Stimulated activated CD4-positive, alpha-beta T cell treated with anti-CD3 and anti-CD28 coated beads, Interleukin-2, amount 100 ng/mL, for 4 hours (primary cell): ENCODE measurements around the gene TRMT61A.
A peak's percentile ranks its signal among the peaks of the same experiment; 100 is the strongest.
"Not testable (repeated sequence)": the region's sequence is repeated elsewhere in the genome, so short reads cannot be mapped to it uniquely, and the experiment has no call there.

Source experiments
- DNase-seq: peaks from one replicate; pipeline ENCODE4 v3.0.0-alpha.2; 2020; ENCODE audit warnings: low read depth

TRMT61A gene

GRCh38 chr14:103509864-103510723 lies 18.9 kb upstream of the TRMT61A start:
- no peak for DNase-seq

- no peak for DNase-seq
These were observed 18.0 kb upstream of the TRMT61A start for GRCh38 chr14:103510724-103511693.

GRCh38 chr14:103512180-103512579 lies 16.8 kb upstream of the TRMT61A start:
- DNase-seq, result not testable (repeated sequence)

- no peak for DNase-seq
These were observed 16.0 kb upstream of the TRMT61A start for GRCh38 chr14:103512701-103513611.

GRCh38 chr14:103514596-103515421 lies 14.2 kb upstream of the TRMT61A start:
- no peak for DNase-seq

- no peak for DNase-seq
These were observed 12.4 kb upstream of the TRMT61A start for GRCh38 chr14:103516426-103517173.

- DNase-seq, result no peak
These were observed 11.8 kb upstream of the TRMT61A start for GRCh38 chr14:103517174-103517566.

GRCh38 chr14:103517721-103518421 lies 11.1 kb upstream of the TRMT61A start:
- DNase-seq, result no peak

GRCh38 chr14:103518422-103519042 lies 10.5 kb upstream of the TRMT61A start:
- peak; percentile 35 for DNase-seq

- DNase-seq, result no peak
These were observed 9.8 kb upstream of the TRMT61A start for GRCh38 chr14:103519043-103519836.

- no peak for DNase-seq
These were observed 9.2 kb upstream of the TRMT61A start for GRCh38 chr14:103519837-103520212.

GRCh38 chr14:103520269-103520656 lies 8.7 kb upstream of the TRMT61A start:
- DNase-seq, result no peak

GRCh38 chr14:103520657-103521437 lies 8.1 kb upstream of the TRMT61A start:
- DNase-seq, result peak; percentile 68

- DNase-seq, result no peak
These were observed 7.5 kb upstream of the TRMT61A start for GRCh38 chr14:103521438-103521950.

GRCh38 chr14:103521951-103522563 lies 6.9 kb upstream of the TRMT61A start:
- DNase-seq, result no peak
